ENCODE measurements around the gene TMEM179B.

GRCh38 chr11:62816557-62816956 lies 29.4 kb downstream of the TMEM179B start:
- TF ChIP-seq POLR2AphosphoS5 (IDR thresholded peaks at IDR 0.05; ENCODE audit: borderline replicate concordance, low read depth, low read length) (no peak), EZH2 (IDR thresholded peaks at IDR 0.05) (no peak)

All from SK-N-MC (cell line).